CD4-positive, alpha-beta memory T cell (primary cell): Measurements from ENCODE around the gene TXLNB. TPM values are rescaled to one million over a fixed set of nuclear protein-coding genes. Genes with fewer than 3 reads are reported as not detected.

ENCODE experiments used
- CTCF ChIA-PET: fragments of 350-600 bp; sonication (Branson Sonifier 250); formaldehyde crosslinking; loops from one replicate; lab custom pipeline; 2021; ENCODE audit warnings: inconsistent platforms; ENCODE audit not compliant: partially characterized antibody; lab: Charles Lee
- POLR2A ChIA-PET: fragments of 350-600 bp; sonication (Branson Sonifier 250); formaldehyde crosslinking; loops from one replicate; lab custom pipeline; 2021; ENCODE audit not compliant: partially characterized antibody; lab: Charles Lee
- DNase-seq, 5 donors: peaks; one replicate each; pipeline versions ENCODE4 v3.0.0 to v3.0.0-alpha.2; 2020 to 2022; ENCODE audit warnings: mixed read lengths in 1 of 5
- H3K27ac ChIP-seq: one replicate; pipeline ENCODE4 v1.7.0; 2013; ENCODE audit warnings: low read depth, low read length
- H3K27me3 ChIP-seq: 2 replicates; pipeline ENCODE4 v1.7.0; 2013; ENCODE audit warnings: mild to moderate bottlenecking, low read length, moderate library complexity; ENCODE audit not compliant: insufficient read depth
- H3K36me3 ChIP-seq: 2 replicates; pipeline ENCODE4 v1.7.0; 2013; ENCODE audit warnings: mild to moderate bottlenecking, low read length, moderate library complexity; ENCODE audit not compliant: insufficient read depth
- H3K4me1 ChIP-seq: 2 replicates; pipeline ENCODE4 v1.7.0; 2013; ENCODE audit warnings: mild to moderate bottlenecking, low read length, moderate library complexity; ENCODE audit not compliant: insufficient read depth
- H3K4me3 ChIP-seq, 2 donors: one replicate each; pipeline ENCODE4 v1.7.0; 2013; ENCODE audit warnings: low read length in 2 of 2, mild to moderate bottlenecking in 1 of 2
- H3K9me3 ChIP-seq, 2 donors: one replicate each; pipeline ENCODE4 v1.7.0; 2013; ENCODE audit warnings: low read length in 2 of 2, control low read depth in 1 of 2; ENCODE audit not compliant: control insufficient read depth in 1 of 2
- H3K27ac Mint-ChIP-seq, 7 donors: one replicate each; pipeline ENCODE4 v1.8.0; 2020 to 2021; ENCODE audit warnings: mixed read lengths in 7 of 7, mild to moderate bottlenecking in 6 of 7, inconsistent platforms in 3 of 7, moderate library complexity in 3 of 7
- H3K27me3 Mint-ChIP-seq, 2 donors: one replicate each; pipeline ENCODE4 v1.8.0; 2020 to 2021; ENCODE audit warnings: mixed read lengths in 2 of 2
- H3K36me3 Mint-ChIP-seq, 2 donors: one replicate each; pipeline ENCODE4 v1.8.0; 2020 to 2021; ENCODE audit warnings: mixed read lengths in 2 of 2, inconsistent platforms in 1 of 2, mild to moderate bottlenecking in 1 of 2
- H3K4me1 Mint-ChIP-seq, 4 donors: one replicate each; pipeline ENCODE4 v1.8.0; 2020 to 2021; ENCODE audit warnings: mixed read lengths in 4 of 4, mild to moderate bottlenecking in 1 of 4
- H3K4me3 Mint-ChIP-seq, 8 donors: one replicate each; pipeline ENCODE4 v1.8.0; 2020 to 2021; ENCODE audit warnings: mixed read lengths in 8 of 8, mild to moderate bottlenecking in 7 of 8, moderate library complexity in 6 of 8, inconsistent platforms in 3 of 8
- H3K9me3 Mint-ChIP-seq, 8 donors: one replicate each; pipeline ENCODE4 v1.8.0; 2020 to 2021; ENCODE audit warnings: mixed read lengths in 8 of 8, mild to moderate bottlenecking in 5 of 8, inconsistent platforms in 3 of 8, moderate library complexity in 1 of 8
- intact Hi-C: fragments of 100-400 bp; cut with micrococcal nuclease; formaldehyde crosslinking; loops from one replicate; pipeline ENCODE4 v1.15.1; 2023
- polyA plus RNA-seq, 2 donors: library from polyadenylated mRNA; unstranded; fragments of 300-500 nt; fragmentation: Illumina TruSeq; gene quantifications; one replicate each; pipeline ENCODE4 v1.2.3, GENCODE V29; 2021
- total RNA-seq, 2 experiments: library from RNA; stranded (reverse); gene quantifications; one replicate each; pipeline ENCODE4 v1.2.3, GENCODE V29; 2021

TXLNB gene
- total and polyA plus RNA-seq, 4 experiments from 2014 or later = 0.78 to 1.6 (median 1.4) TPM; not detected in 1

- no peak overlapping the region for H3K4me3 Mint-ChIP-seq
- Histone ChIP-seq H3K36me3 (no peaks in the 10 kb centered on the region), H3K4me1 (peaks cover 17% of the 10 kb centered on the region), H3K27me3 (no peaks in the 10 kb centered on the region), H3K27ac (no peak overlapping the region), H3K9me3 (no peaks in the 10 kb centered on the region), H3K4me3 (no peak overlapping the region)
- ChIA-PET POLR2A (interaction anchor here (4.0 kb wide), 1 partner anchor 14 kb away, joined by 45 read pairs; the partner anchor contains the start of gene TXLNB), CTCF (interaction anchor here (1.4 to 2.6 kb wide), 3 partner anchors 12 to 86 kb away, joined by 3 to 6 read pairs (median 5); no protein-coding TSS in a partner anchor)
- H3K27me3 Mint-ChIP-seq = no peaks in the 10 kb centered on the region
- DNase-seq = no peak
- intact Hi-C loops = no loop called here
- H3K4me1 Mint-ChIP-seq = peaks cover 12 to 31% (median 23%) of the 10 kb centered on the region in 4 donors
- peak overlapping the region in 6 of 7 donors; percentile 25 to 85 (median 60) for H3K27ac Mint-ChIP-seq
- H3K9me3 Mint-ChIP-seq = no peaks in the 10 kb centered on the region
- H3K36me3 Mint-ChIP-seq = no peaks in the 10 kb centered on the region
Measured at GRCh38 chr6:139278190-139278589, 13.6 kb downstream of the TXLNB start.

GRCh38 chr6:139277587-139277986 is 14.2 kb downstream of the TXLNB start:
- Histone ChIP-seq H3K36me3 (no peaks in the 10 kb centered on the region), H3K4me1 (peaks cover 17% of the 10 kb centered on the region), H3K9me3 (no peaks in the 10 kb centered on the region), H3K4me3 (no peak overlapping the region), H3K27ac (no peak overlapping the region), H3K27me3 (no peaks in the 10 kb centered on the region)
- Mint-ChIP-seq H3K36me3 (no peaks in the 10 kb centered on the region), H3K27ac (peak overlapping the region in 2 of 7 donors; percentile 9 to 53), H3K4me3 (no peak overlapping the region), H3K4me1 (peaks cover 12 to 31% (median 23%) of the 10 kb centered on the region in 4 donors), H3K27me3 (no peaks in the 10 kb centered on the region), H3K9me3 (no peaks in the 10 kb centered on the region)
- POLR2A ChIA-PET = interaction anchor here (4.0 kb wide), 1 partner anchor 14 kb away, joined by 45 read pairs; the partner anchor contains the start of gene TXLNB
- CTCF ChIA-PET = no interaction called here
- intact Hi-C loops = no loop called here
- no peak for DNase-seq

DNA sequence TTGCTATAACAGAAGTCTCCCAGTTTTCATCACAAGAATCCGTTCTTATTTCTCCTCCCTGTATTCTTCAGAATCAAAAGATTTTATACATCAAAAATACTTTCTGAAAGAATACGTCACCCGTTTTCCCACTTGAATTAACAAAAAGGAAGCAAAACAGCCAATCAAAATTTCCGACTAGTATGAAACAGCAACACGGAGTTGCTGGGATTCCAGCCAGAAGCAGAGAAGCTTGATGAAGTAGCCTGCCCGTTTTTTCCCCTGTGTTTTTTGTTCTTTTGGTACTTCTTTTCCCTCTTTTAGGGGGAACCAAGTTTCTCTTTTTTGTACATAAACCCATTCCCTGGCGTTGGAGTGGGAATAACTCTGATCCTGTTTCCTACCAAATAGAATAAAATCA is 14.6 kb downstream of the TXLNB start:
- Mint-ChIP-seq H3K36me3 (no peaks in the 10 kb centered on the region), H3K9me3 (no peaks in the 10 kb centered on the region), H3K4me3 (no peak overlapping the region), H3K27ac (peak overlapping the region in 2 of 7 donors; percentile 9 to 36), H3K27me3 (no peaks in the 10 kb centered on the region), H3K4me1 (peaks cover 12 to 31% (median 23%) of the 10 kb centered on the region in 4 donors)
- ChIA-PET CTCF (interaction anchor here (0.6 to 1.6 kb wide), 3 partner anchors 15 to 58 kb away, joined by 3 to 6 read pairs (median 4); no protein-coding TSS in a partner anchor), POLR2A (no interaction called here)
- no peak for DNase-seq
- Histone ChIP-seq H3K4me1 (peaks cover 17% of the 10 kb centered on the region), H3K4me3 (no peak overlapping the region), H3K9me3 (no peaks in the 10 kb centered on the region), H3K36me3 (no peaks in the 10 kb centered on the region), H3K27ac (no peak overlapping the region), H3K27me3 (no peaks in the 10 kb centered on the region)
- intact Hi-C loops = no loop called here

DNA sequence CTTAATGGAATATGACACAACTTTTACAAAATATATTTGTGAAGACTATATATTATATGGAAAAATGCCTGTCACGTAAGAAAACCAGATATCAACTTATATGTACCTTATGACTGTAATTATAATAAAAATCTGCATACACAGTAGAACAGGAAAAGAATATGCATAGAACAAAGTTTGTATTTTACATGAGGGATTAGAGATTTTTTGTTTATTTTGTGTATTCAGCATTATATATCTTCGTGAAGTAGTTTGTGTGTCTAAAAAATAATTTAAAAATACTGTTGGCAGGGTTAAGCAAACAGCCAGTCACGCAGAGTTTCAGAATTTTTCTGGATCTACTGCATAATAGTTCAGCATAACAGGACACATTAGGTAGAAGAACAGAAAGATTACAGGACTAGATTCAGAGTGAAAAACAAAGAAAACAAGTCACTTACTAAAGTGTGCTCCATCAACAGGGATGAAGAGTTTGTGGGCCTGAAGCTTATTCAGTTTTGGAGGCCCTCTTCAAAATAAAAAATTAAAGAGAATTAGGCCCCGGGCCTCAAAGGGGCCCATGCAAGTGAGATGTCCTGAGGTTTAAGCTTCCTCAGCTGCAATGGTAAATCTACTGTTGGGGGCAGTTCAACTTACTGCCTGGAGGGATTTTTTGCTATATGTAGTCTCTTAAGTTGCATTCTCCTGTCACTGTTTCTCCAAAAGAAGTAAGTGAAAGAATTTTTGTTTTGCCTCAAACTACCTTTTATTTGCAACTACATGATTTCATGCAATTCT is 16.3 kb downstream of the TXLNB start:
- H3K36me3 ChIP-seq = no peaks in the 10 kb centered on the region
- peaks cover 15% of the 10 kb centered on the region for H3K4me1 ChIP-seq
- POLR2A ChIA-PET = no interaction called here
- H3K4me3 Mint-ChIP-seq = no peak overlapping the region
- no peaks in the 10 kb centered on the region for H3K27me3 Mint-ChIP-seq
- no peaks in the 10 kb centered on the region for H3K36me3 Mint-ChIP-seq
- no peaks in the 10 kb centered on the region for H3K9me3 ChIP-seq
- CTCF ChIA-PET = interaction anchor here (1.2 to 1.7 kb wide), 3 partner anchors 18 to 25 kb away, joined by 4 read pairs; no protein-coding TSS in a partner anchor
- peak overlapping the region in 3 of 7 donors; percentile 44 to 54 (median 46) for H3K27ac Mint-ChIP-seq
- intact Hi-C loops = no loop called here
- no peak overlapping the region for H3K27ac ChIP-seq
- no peaks in the 10 kb centered on the region for H3K9me3 Mint-ChIP-seq
- peaks cover 9 to 24% (median 20%) of the 10 kb centered on the region in 4 donors for H3K4me1 Mint-ChIP-seq
- H3K4me3 ChIP-seq = no peak overlapping the region
- no peak for DNase-seq
- H3K27me3 ChIP-seq = no peaks in the 10 kb centered on the region

DNA sequence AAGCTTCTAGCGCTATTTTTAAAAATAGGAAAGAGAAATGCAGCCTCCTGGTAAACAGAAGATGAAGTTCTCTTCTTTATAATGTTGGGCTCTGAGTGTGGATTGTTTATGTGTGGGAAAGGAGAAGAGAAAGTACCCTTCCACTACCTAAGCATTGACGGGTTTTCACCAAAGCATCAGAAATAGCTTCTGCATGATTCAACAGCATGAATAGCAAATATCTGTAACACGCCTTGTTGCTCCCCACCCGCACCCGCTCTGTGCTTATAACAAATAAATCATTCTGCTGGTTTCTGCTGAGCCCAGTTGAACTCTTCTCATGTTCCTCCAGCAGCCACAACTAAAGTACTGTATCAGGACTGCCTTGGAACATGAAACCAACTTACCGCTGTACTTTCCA is 20.7 kb downstream of the TXLNB start:
- no peaks in the 10 kb centered on the region for H3K4me1 ChIP-seq
- H3K27me3 ChIP-seq = no peaks in the 10 kb centered on the region
- CTCF ChIA-PET = interaction anchor here (1.9 kb wide), 1 partner anchor 20 kb away, joined by 6 read pairs; no protein-coding TSS in a partner anchor
- H3K36me3 ChIP-seq = no peaks in the 10 kb centered on the region
- Mint-ChIP-seq H3K4me1 (peaks cover 0 to 4% (median 1%) of the 10 kb centered on the region in 4 donors), H3K27me3 (no peaks in the 10 kb centered on the region), H3K36me3 (peaks cover 0 to 9% of the 10 kb centered on the region in 2 donors), H3K27ac (peak overlapping the region in 1 of 7 donors; percentile 29), H3K9me3 (no peaks in the 10 kb centered on the region), H3K4me3 (no peak overlapping the region)
- intact Hi-C loops = no loop called here
- DNase-seq = no peak
- H3K27ac ChIP-seq = no peak overlapping the region
- H3K4me3 ChIP-seq = no peak overlapping the region
- H3K9me3 ChIP-seq = no peaks in the 10 kb centered on the region
- POLR2A ChIA-PET = interaction anchor here (1.1 kb wide), 1 partner anchor 13 kb away, joined by 4 read pairs; no protein-coding TSS in a partner anchor

DNA sequence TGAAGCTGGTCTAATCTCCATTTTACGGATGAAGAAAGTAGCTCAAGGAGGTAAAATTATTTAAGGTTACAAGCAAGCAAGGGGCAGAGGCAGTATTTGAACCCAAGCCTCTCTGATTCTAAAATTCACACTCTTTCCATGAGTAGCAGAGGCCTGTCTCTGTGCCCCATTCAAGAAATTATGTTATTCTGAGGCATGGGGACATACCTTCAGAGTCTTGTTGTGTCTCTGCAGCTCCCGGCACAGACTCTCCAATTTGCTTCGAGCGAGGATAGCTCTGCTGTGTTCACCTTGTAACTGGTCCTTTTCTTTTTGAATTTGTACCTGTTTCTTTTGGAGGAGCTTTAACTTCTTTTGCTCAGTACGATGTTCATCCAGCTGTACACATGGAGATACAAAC is 21.5 kb downstream of the TXLNB start:
- Mint-ChIP-seq H3K9me3 (no peaks in the 10 kb centered on the region), H3K36me3 (peaks cover 0 to 9% of the 10 kb centered on the region in 2 donors), H3K27me3 (no peaks in the 10 kb centered on the region), H3K4me3 (no peak overlapping the region), H3K27ac (peak overlapping the region in 1 of 7 donors; percentile 8), H3K4me1 (peaks cover 0 to 9% (median 3%) of the 10 kb centered on the region in 4 donors)
- no peak overlapping the region for H3K27ac ChIP-seq
- H3K27me3 ChIP-seq = no peaks in the 10 kb centered on the region
- DNase-seq = no peak
- H3K36me3 ChIP-seq = no peaks in the 10 kb centered on the region
- intact Hi-C loops = no loop called here
- no peaks in the 10 kb centered on the region for H3K4me1 ChIP-seq
- H3K9me3 ChIP-seq = no peaks in the 10 kb centered on the region
- no peak overlapping the region for H3K4me3 ChIP-seq
- CTCF ChIA-PET = interaction anchor here (0.7 to 1.9 kb wide), 6 partner anchors 10 to 94 kb away, joined by 3 to 6 read pairs (median 3); partner anchors contain the start of gene TXLNB
- POLR2A ChIA-PET = interaction anchor here (1.1 to 1.7 kb wide), 2 partner anchors 12 to 109 kb away, joined by 3 to 4 read pairs; no protein-coding TSS in a partner anchor
